ENCODE results near the gene NAALADL2. TPM values are rescaled to one million over a fixed set of nuclear protein-coding genes. Genes with fewer than 3 reads are reported as not detected.

The NAALADL2 gene
- total RNA-seq, 1 experiment from 2014 or later: 1.6 TPM

DNA sequence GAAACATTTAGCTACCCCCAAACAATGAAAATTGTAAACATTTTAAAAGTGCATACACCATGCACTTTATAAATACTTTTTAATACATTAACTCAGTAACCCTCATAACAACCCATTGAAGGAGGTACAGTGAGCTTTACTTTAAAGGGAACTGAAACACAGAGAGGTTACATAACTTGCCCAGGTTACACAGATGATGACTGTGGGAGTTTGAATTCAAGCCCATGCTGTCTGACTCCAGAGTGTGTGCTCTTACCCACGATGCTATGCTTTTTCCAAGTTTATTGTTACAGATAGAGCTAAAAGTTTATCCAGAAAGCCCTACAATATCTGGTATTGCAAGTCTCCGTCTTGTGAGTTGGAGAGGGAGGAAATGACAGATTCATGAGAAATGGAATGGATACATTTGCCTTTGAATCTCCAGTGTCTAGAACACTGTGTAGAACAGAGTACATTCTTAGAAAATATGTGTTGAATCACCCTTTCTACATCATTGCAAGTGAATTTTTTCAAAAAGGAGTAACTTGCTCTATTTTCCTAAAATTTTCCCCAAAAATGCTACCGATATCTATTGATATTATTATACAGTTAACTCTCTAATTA is 428.3 kb downstream of the NAALADL2 start:
- Histone ChIP-seq H2BK12ac (ENCODE audit: insufficient read length, low read depth, low read length) (no peak overlapping the region), H3K79me1 (ENCODE audit: insufficient read depth, low read depth, low read length, poor library complexity, severe bottlenecking) (no peaks in the 10 kb centered on the region), H3K27me3 (ENCODE audit: insufficient read depth, low read length) (no peaks in the 10 kb centered on the region), H4K5ac (ENCODE audit: insufficient read length, low read depth, low read length) (no peak overlapping the region), H4K8ac (replicated peaks; ENCODE audit: insufficient read length, low read depth, low read length) (no peak overlapping the region), H3K27ac (ENCODE audit: insufficient read length, low read depth, low read length) (no peak overlapping the region), H3K18ac (ENCODE audit: insufficient read length, low read depth, low read length) (no peak overlapping the region), H2BK20ac (ENCODE audit: low read depth, low read length, poor library complexity, severe bottlenecking) (no peak overlapping the region), H2BK120ac (ENCODE audit: low read depth, low read length, poor library complexity, severe bottlenecking) (no peak overlapping the region), H4K91ac (ENCODE audit: insufficient read length, low read depth, low read length) (no peak overlapping the region), H2AK5ac (ENCODE audit: insufficient read length, low read length) (no peak overlapping the region), H3K56ac (ENCODE audit: insufficient read length, low read depth, low read length) (no peak overlapping the region), H2AFZ (ENCODE audit: low read length) (no peak overlapping the region), H3T11ph (ENCODE audit: low read length) (no peak overlapping the region), H2BK15ac (ENCODE audit: low read depth, low read length) (no peak overlapping the region), H3K14ac (ENCODE audit: insufficient read depth, low read length) (no peak overlapping the region), H2BK5ac (ENCODE audit: insufficient read length, low read length) (no peak overlapping the region), H3K79me2 (ENCODE audit: insufficient read depth, low read length) (no peaks in the 10 kb centered on the region), H4K20me1 (ENCODE audit: control insufficient read depth, insufficient read depth, insufficient read length) (no peaks in the 10 kb centered on the region), H3K23me2 (ENCODE audit: insufficient read length, low read depth, low read length, poor library complexity, severe bottlenecking) (no peaks in the 10 kb centered on the region), H3K9me3 (ENCODE audit: control insufficient read depth, low read depth, low read length) (no peaks in the 10 kb centered on the region), H3K4me2 (ENCODE audit: insufficient read depth, insufficient read length, low read length) (no peak overlapping the region), H3K9ac (ENCODE audit: extremely low read depth, insufficient read length, low read length) (no peak overlapping the region), H3K4ac (ENCODE audit: low read depth, low read length) (no peak overlapping the region), H3K23ac (ENCODE audit: insufficient read length, low read depth, low read length) (no peak overlapping the region), H3K4me1 (ENCODE audit: insufficient read depth, low read length) (no peaks in the 10 kb centered on the region)
- H3K27ac Mint-ChIP-seq: no peak overlapping the region
- DNase-seq: no peak
- H3K36me3 Mint-ChIP-seq (ENCODE audit: insufficient read depth in 1 of 3, low read depth in 3 of 3): no peaks in the 10 kb centered on the region
- TF ChIP-seq, protein P1, sequence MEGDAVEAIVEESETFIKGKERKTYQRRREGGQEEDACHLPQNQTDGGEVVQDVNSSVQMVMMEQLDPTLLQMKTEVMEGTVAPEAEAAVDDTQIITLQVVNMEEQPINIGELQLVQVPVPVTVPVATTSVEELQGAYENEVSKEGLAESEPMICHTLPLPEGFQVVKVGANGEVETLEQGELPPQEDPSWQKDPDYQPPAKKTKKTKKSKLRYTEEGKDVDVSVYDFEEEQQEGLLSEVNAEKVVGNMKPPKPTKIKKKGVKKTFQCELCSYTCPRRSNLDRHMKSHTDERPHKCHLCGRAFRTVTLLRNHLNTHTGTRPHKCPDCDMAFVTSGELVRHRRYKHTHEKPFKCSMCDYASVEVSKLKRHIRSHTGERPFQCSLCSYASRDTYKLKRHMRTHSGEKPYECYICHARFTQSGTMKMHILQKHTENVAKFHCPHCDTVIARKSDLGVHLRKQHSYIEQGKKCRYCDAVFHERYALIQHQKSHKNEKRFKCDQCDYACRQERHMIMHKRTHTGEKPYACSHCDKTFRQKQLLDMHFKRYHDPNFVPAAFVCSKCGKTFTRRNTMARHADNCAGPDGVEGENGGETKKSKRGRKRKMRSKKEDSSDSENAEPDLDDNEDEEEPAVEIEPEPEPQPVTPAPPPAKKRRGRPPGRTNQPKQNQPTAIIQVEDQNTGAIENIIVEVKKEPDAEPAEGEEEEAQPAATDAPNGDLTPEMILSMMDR (conservative IDR thresholded peaks at IDR 0.05): no peak
- no peaks in the 10 kb centered on the region for H3K27me3 Mint-ChIP-seq (ENCODE audit: low read depth)
- H3K4me1 Mint-ChIP-seq: no peaks in the 10 kb centered on the region
- no peaks in the 10 kb centered on the region for H3K9me3 Mint-ChIP-seq
- no CpG with 5 or more reads among the region's 3 CpGs for WGBS (ENCODE audit: extremely low coverage, insufficient read length, low lambda C conversion rate)
- no peak overlapping the region for H3K4me3 Mint-ChIP-seq

Data from H9 (cell line).